Measurements from ENCODE around the gene PTPRN2. TPM values are rescaled to one million over a fixed set of nuclear protein-coding genes. Genes with fewer than 3 reads are reported as not detected.

The PTPRN2 gene
- total RNA-seq, 1 experiment from 2014 or later, result 2.1 TPM

DNA sequence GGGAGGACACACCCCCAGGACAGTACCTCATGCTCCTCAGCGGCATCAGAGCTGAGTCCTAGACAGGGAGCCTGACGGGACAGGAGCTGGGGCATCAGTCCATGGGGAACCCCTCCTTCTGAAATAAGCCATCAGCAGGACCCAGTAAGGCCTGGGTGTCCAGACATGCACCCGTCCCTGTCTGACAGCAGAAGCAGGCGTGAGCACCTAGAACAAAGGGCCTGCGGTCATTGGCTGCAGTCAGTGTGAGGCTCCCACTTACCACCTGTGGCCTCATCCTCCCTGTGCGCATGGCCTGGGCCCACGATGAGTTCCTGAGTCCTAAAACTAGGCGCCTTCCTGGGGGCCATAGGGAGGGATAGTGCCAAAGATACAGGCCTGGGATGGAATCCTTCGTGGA is 484.7 kb downstream of the PTPRN2 start:
- H3K4me3 ChIP-seq (replicated peaks in 1 of 2; ENCODE audit: low read depth in 1 of 2, low read length in 2 of 2), result no peak overlapping the region
- H4K20me1 ChIP-seq (ENCODE audit: insufficient read depth), result no peaks in the 10 kb centered on the region
- intact Hi-C loops (cut with micrococcal nuclease), result no loop called here
- ChIA-PET RAD21 (ENCODE audit: low non-redundant PET in 1 of 2, low total read pairs in 2 of 2, uncharacterized antibody in 2 of 2, unreplicated experiment in 2 of 2) (no interaction called here), CTCF (no interaction called here), POLR2A (no interaction called here)
- H3K27ac ChIP-seq (ENCODE audit: low read depth, low read length), result no peak overlapping the region
- DNase-seq (ENCODE audit: low read depth, low spot score) (no peak), ATAC-seq (no peak)
- no TSS peak for BruUV-seq (replicated peaks)
- H3K9me2 ChIP-seq (ENCODE audit: insufficient read depth), result no peaks in the 10 kb centered on the region
- no peaks in the 10 kb centered on the region for H3K36me3 ChIP-seq (ENCODE audit: control insufficient read depth in 1 of 2, insufficient read depth in 2 of 2, low read length in 2 of 2)
- H3K9me3 ChIP-seq (ENCODE audit: control insufficient read depth in 1 of 2, insufficient read depth in 1 of 2, low read depth in 1 of 2, low read length in 2 of 2), result no peaks in the 10 kb centered on the region
- no peak for TF ChIP-seq ZFX (IDR thresholded peaks at IDR 0.05)
- TF ChIP-seq REST (IDR thresholded peaks at IDR 0.05; ENCODE audit: low read depth), result no peak
- TF ChIP-seq YY1 (IDR thresholded peaks at IDR 0.05; ENCODE audit: extremely low read depth, insufficient replicate concordance, low read depth, low read length), result no peak
- no peak for TF ChIP-seq CBX3 (IDR thresholded peaks at IDR 0.05; ENCODE audit: low read depth)
- no peak for TF ChIP-seq EGR1 (IDR thresholded peaks at IDR 0.05; ENCODE audit: low read depth)
- TF ChIP-seq ELF1 (IDR thresholded peaks at IDR 0.05; ENCODE audit: borderline replicate concordance, low read depth), result no peak
- TF ChIP-seq RAD21 (IDR thresholded peaks at IDR 0.05; ENCODE audit: low read depth), result no peak
- no peak for TF ChIP-seq JUND (IDR thresholded peaks at IDR 0.05)
- no peak for TF ChIP-seq EZH2 (IDR thresholded peaks at IDR 0.05)
- no peak for TF ChIP-seq TCF7L2 (IDR thresholded peaks at IDR 0.05; ENCODE audit: borderline replicate concordance, extremely low read depth, insufficient read depth, insufficient read length)
- TF ChIP-seq EZH2phosphoT487 (IDR thresholded peaks at IDR 0.05; ENCODE audit: borderline replicate concordance), result no peak
- no peak for TF ChIP-seq SRF (IDR thresholded peaks at IDR 0.05; ENCODE audit: low read depth)
- no peak for TF ChIP-seq SIN3A (IDR thresholded peaks at IDR 0.05; ENCODE audit: low read depth)
- no peak for TF ChIP-seq CEBPB (IDR thresholded peaks at IDR 0.05; ENCODE audit: low read depth)
- TF ChIP-seq FOSL1 (IDR thresholded peaks at IDR 0.05; ENCODE audit: low read depth), result no peak
- TF ChIP-seq ATF3 (IDR thresholded peaks at IDR 0.05), result no peak
- TF ChIP-seq, protein P1, sequence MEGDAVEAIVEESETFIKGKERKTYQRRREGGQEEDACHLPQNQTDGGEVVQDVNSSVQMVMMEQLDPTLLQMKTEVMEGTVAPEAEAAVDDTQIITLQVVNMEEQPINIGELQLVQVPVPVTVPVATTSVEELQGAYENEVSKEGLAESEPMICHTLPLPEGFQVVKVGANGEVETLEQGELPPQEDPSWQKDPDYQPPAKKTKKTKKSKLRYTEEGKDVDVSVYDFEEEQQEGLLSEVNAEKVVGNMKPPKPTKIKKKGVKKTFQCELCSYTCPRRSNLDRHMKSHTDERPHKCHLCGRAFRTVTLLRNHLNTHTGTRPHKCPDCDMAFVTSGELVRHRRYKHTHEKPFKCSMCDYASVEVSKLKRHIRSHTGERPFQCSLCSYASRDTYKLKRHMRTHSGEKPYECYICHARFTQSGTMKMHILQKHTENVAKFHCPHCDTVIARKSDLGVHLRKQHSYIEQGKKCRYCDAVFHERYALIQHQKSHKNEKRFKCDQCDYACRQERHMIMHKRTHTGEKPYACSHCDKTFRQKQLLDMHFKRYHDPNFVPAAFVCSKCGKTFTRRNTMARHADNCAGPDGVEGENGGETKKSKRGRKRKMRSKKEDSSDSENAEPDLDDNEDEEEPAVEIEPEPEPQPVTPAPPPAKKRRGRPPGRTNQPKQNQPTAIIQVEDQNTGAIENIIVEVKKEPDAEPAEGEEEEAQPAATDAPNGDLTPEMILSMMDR (IDR thresholded peaks at IDR 0.05 in 2 of 3, conservative IDR thresholded peaks at IDR 0.05 in 1 of 3; ENCODE audit: borderline replicate concordance in 1 of 3, insufficient read depth in 1 of 3, low read depth in 2 of 3, low read length in 2 of 3), result no peak
- no peak overlapping the region for H3K4me2 ChIP-seq (ENCODE audit: low read length)
- no peaks in the 10 kb centered on the region for H3K4me1 ChIP-seq (ENCODE audit: control insufficient read depth in 1 of 2, insufficient read depth in 2 of 2, low read length in 2 of 2)
- H2AFZ ChIP-seq (ENCODE audit: low read depth, low read length, poor library complexity, severe bottlenecking), result no peak overlapping the region
- H3K9ac ChIP-seq (ENCODE audit: low read length), result no peak overlapping the region
- H3K79me2 ChIP-seq (ENCODE audit: insufficient read depth, low read length), result no peaks in the 10 kb centered on the region
- no peaks in the 10 kb centered on the region for H3K27me3 ChIP-seq (ENCODE audit: insufficient read depth, low read length)
